ENCODE results near the gene DUSP19.
"Not testable (repeated sequence)": the region's sequence is repeated elsewhere in the genome, so short reads cannot be mapped to it uniquely, and the experiment has no call there.

The DUSP19 gene, protein sequence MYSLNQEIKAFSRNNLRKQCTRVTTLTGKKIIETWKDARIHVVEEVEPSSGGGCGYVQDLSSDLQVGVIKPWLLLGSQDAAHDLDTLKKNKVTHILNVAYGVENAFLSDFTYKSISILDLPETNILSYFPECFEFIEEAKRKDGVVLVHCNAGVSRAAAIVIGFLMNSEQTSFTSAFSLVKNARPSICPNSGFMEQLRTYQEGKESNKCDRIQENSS
- total RNA-seq: 0.97 to 2.8 reads per million in 2 donors

DNA sequence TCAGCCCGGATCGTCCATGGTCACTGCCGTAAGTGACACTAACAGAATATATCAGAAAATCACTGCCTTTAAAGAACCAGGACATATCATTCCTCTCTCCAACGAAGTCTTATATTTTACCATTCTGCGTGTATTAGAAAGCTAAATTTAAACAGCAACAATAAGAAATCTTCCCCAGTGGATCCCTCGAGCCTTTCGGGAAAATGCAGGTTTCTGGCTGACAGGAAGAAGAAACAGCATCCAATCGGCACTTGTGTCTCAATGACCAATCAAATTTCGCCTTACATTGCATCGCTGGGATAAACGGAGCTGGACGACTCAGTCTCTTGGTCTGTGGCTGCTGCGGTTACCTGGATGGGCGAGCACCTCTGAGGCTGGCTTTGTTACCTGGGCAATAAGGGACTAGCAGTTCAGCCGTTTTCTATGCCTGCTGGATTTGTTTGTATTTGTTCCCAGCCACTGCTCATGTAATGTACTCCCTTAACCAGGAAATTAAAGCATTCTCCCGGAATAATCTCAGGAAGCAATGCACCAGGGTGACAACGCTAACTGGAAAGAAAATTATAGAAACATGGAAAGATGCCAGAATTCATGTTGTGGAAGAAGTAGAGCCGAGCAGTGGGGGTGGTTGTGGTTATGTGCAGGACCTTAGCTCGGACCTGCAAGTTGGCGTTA, at the start of gene DUSP19:
TSS of gene DUSP19 (plus strand) at position 284 of the 675 bp plus-strand sequence. CDS start at position 471, 187 bp downstream.
- DNase-seq: peak; percentile 66

DNA sequence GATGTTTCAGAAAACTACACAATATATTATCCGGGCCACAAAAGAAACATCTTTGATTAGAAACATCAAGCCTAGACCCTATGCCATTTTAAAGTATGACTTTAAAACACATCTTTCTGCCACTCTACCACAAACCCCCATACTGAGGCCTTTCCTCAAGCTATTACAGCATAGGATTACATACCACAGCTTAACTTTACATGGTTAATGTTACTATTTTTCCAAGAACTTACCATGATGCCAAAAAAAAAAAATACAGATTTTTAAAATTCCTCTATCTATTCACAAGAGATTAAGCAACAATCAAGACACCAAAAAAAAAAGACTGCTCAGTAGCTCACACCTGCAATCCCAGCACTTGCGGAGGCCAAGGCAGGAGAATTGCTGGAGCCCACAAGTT, 49.3 kb upstream of the DUSP19 start:
- DNase-seq: no peak

GRCh38 chr2:183031911-183032794, 46.4 kb upstream of the DUSP19 start:
- no peak for DNase-seq

DNA sequence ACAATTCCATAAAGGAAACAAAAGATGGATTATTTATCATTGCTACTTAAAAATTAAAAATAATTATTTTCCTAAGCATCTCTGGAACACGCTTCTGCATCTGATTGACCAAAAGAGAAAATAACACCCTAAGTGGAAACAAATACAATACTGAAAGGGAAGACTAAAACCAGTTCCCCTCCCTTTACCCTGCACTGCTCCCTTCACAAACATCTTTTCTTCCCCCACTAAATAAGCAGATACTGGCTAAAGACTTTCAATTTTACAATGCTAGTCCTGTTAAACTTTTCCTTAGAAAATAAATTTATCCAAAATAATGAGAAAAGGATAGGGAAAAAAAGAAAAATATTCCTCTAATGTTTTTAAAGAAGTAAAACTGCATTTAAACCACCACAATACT, 44.6 kb upstream of the DUSP19 start:
- no peak for DNase-seq

- DNase-seq: no peak
These were observed 43.7 kb upstream of the DUSP19 start for GRCh38 chr2:183034806-183035205.

DNA sequence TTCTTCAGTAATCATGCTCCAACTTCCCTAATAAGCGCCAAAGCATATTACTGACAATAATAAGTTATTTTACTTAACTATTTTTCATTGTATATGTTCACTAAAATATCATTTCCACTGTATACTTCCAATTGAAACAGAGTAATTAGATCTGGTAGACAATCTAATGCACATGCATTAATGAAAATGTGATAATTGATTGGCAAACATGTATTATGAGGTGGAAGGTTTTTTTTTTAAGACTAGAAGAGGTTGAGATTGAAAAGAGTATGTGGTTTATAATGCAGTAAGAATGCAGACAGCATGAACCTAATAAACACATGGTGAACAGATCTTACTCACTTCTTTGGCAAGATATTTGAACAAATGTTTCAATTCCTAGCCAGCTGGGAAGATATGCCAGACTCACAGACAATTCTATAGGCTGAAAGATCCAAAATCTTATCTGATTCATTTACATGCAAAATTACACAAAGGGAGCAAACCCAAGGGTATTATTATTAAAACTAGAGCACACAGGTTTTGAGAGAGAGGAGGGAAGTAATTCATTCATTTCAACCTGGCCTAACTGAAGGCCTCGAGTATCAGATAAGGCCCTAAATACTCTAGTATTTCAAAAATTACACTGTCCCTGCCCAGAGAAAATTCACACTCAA, 43.1 kb upstream of the DUSP19 start:
- no peak for DNase-seq

- no peak for DNase-seq
These were observed 42.4 kb upstream of the DUSP19 start for GRCh38 chr2:183035954-183036669.

- DNase-seq: no peak
These were observed 41.4 kb upstream of the DUSP19 start for GRCh38 chr2:183037074-183037552.

DNA sequence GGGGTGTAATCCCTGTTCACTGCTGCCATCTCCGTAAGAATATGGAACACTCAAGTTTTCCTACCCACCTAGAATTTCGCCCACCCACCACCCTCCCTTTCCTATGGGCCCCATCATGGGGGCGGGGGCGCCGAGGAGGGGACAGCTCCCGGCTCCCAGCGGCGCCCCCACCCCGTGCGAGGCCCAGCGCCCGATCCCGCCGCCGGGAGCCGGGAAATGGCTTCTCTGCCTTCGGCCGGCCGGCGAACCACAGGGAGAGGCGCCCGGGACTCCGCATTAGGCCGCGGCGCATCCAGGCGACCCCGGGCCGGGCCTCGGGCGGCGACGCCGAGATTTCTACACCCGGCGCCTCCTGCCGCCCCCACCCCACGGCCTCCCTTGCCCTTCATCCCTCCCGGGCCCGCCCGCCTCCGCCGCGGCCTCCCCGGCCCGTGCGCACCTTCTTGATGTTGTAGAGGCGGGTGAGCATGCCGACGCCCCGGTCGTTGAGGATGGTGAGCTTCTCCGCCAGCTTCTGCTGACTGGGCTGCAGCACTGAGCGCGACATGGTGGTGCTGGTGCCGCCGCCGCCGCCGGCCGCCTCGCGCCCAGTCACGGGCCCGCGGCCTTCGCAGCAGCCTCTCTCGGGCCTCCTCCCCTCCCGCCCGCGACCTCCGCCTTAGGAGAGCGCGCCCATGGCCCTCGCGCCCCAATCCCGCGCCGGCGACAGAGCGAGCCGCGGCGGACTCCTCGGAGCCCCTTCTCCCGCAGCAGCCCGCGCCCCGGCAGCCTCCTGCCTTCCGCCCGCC, 40.8 kb upstream of the DUSP19 start:
- DNase-seq: peak; percentile 27

- DNase-seq: peak; percentile 85
These were observed 39.9 kb upstream of the DUSP19 start, which contains the start of gene NCKAP1 for GRCh38 chr2:183038341-183039300. Gene NCKAP1 (minus strand): TSS chr2:183038457. CDS start chr2:183038099, 358 bp downstream.

DNA sequence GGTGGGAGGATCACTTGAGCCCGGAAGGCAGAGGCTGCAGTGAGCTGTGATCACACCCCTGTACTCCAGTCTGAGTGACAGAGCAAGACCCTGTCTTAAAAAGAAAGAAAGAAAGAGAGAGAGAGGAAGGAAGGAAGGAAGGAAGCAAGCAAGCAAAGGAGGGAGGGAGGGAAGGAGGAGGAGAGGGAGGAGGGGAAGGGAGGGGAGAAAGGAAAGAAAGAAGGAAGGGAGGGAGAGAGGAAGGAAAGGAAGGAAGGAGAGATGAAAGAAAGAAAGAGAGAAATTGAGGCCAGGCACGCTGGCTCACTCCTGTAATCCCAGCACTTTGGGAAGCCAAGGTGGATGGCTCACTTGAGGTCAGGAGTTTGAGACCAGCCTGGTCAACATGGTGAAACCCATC, 37.9 kb upstream of the DUSP19 start:
- no peak for DNase-seq

DNA sequence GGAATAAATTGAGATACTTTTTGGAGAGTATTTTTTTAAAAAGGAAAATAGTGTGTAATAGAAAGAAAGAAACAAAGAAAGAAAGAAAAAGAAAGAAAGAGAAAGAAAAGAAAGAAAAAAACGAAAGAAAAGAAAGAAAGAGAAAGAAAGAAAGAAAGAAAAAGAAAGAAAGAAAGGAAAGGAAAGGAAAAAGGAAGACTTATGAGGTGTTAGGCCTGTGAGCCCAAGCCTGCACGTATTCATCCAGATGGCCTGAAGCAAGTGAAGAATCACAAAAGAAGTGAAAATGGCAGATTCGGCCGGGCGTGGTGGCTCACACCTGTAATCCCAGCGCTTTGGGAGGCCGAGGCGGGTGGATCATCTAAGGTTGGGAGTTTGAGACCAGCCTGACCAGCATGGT, 35.0 kb upstream of the DUSP19 start:
- not testable (repeated sequence) for DNase-seq

GRCh38 chr2:183047486-183048125, 30.9 kb upstream of the DUSP19 start:
- DNase-seq: not testable (repeated sequence)

DNA sequence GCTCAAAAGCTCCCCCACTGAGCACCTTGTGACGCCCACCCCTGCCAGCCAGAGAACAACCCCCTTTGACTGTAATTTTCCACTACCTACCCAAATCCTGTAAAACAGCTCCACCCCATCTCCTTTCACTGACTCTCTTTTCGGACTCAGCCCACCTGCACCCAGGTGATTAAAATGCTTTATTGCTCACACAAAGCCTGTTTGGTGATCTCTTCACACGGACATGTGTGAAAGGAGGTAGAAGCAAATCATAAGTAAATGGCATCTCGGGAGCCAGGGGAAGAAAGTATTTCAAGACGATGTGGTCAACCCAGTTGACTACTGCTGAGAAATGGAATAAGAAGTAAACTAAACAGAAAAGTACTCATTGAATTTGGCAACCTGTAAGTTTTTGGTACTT, 29.1 kb upstream of the DUSP19 start:
- DNase-seq: no peak

- no peak for DNase-seq
These were observed 21.1 kb upstream of the DUSP19 start for GRCh38 chr2:183057333-183057985.

DNA sequence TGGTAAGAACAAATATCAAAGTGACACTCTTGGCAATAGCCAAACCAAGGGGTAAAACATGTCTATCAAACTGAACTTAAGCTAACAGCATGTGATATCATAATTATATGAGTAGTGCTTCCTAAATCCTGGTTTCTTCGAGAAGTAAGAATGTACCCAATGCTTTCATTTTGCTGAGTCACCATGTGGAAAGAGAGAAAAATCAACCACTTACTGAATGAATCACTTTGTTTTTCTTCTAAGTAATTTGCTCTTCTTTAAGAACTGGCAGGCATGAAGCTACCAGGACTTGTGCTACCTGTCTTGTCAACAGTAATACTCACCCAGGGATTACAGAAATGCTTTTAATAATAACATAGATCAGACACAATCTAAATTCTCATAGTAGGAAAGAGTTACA, 19.0 kb upstream of the DUSP19 start:
- DNase-seq: no peak

- DNase-seq: no peak
These were observed 17.8 kb upstream of the DUSP19 start for GRCh38 chr2:183060571-183061231.

DNA sequence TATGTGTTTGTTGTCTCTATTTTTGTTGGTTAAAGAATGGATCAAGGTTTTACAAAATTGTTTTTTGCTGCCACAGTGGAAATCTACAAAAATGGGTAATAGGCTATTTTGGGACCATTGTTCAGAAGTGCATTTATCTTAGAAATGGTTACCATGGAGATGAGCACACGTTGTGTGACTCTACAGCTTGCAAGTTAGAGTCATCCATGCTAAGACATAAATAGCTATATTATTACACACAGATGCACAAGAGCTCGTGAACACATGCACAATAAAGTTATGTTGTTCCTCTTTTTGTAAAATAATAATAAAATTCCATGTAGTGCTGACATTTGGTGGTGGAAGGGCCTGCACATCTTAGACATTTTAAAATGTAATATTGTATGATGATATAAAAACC, 15.5 kb upstream of the DUSP19 start:
- DNase-seq: no peak
